GM18505 (cell line): ENCODE data around the gene PARP9.
"Not testable (repeated sequence)": the region's sequence is repeated elsewhere in the genome, so short reads cannot be mapped to it uniquely, and the experiment has no call there.

ENCODE experiments used
- ATAC-seq: cut with Tn5 transposase; IDR thresholded peaks from one replicate; pipeline ENCODE4 v1.9.1; 2021; ENCODE audit not compliant: unreplicated experiment
- POLR2A ChIP-seq: IDR thresholded peaks from 4 replicates; pipeline ENCODE4 v1.6.1; 2011; ENCODE audit warnings: borderline replicate concordance; ENCODE audit not compliant: insufficient read depth, insufficient read length; ENCODE audit errors: extremely low read depth

Gene PARP9

DNA sequence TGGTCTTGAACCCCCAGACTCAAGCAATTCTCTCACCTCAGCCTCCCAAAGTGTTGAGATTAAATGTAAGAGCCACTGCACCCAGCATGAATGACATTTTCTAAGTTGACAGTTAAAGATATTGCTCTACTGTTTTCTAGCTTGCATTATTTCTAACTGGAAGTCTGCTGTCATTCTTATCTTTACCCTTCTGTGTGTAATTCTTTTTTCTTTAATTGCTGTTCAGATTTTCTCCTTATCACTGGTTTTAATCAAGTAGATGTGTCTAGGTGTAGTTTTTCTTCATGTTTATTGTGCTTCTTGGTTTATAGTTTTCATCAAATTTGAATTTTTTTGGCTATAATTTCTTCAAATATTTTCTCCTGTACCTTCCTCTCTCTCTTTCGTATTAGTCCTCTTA, 18.3 kb upstream of the PARP9 start:
- ATAC-seq: no peak
- TF ChIP-seq POLR2A: no peak

DNA sequence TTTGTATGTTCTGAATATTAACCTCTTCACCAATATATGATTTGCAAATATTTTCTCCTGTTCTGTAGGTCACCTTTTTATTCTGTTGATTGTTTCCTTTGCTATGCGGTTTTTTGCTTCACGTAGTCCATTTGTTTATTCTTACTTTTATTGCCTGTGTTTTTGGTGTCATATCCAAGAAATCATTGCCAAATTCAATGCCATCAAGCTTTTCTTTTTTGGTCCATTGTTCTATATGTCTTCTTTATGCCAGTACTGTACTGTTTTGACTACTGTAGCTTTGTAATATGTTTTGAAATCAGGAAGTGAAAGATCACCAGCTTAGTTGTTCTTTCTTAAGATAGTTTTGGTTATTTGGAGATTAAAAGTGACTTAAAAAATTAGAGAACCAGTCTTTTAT, 17.5 kb upstream of the PARP9 start:
- TF ChIP-seq POLR2A: no peak
- ATAC-seq: no peak

DNA sequence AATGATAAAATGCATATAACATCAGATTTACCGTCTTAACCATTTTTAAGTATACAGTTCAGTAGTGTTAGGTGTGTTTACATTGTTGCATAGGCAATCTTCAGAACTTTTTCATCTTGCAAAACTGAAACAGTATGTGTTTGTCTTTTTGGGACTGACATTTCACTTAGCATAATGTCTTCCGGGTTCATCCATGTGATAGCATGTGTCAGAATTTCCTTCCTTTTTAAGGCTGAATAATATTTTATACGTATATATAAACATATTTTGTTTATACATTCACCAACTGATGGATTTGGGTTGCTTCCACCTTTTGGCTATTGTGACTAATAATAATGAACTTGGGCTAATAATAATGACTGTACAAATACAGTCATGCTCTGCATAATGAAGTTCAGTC, 16.4 kb upstream of the PARP9 start:
- ATAC-seq: no peak
- no peak for TF ChIP-seq POLR2A

DNA sequence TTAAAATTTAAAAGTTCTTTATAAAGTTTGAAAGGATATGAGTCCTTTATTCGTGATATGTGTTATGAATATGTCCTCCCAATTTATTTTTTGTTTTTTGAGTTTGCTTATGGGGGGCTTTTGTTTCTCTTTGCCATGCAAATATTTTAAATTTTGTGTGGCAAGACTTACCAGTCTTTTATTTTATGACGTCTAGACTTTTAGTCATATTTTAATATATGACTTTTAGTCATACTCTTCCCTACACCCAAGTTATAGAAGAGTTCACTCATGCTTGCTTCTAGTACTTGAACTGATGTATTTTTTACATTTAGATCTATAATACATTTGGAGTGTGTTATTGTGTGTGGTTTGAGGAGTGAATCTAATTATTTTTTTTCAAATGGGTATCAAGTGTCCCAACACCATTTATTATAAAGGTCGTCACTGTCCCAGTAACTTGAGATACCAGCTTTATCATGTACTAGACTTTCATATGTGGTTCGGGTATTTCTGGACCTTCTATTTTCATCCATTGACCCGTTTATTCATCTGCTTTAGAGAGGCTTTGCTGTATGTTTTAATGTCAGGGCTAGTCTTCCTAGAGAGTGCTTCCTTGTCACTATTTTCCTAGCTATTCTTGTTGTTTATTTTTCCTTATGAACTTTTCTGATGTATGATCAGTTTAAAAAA, 14.1 kb upstream of the PARP9 start:
- ATAC-seq: no peak
- no peak for TF ChIP-seq POLR2A

DNA sequence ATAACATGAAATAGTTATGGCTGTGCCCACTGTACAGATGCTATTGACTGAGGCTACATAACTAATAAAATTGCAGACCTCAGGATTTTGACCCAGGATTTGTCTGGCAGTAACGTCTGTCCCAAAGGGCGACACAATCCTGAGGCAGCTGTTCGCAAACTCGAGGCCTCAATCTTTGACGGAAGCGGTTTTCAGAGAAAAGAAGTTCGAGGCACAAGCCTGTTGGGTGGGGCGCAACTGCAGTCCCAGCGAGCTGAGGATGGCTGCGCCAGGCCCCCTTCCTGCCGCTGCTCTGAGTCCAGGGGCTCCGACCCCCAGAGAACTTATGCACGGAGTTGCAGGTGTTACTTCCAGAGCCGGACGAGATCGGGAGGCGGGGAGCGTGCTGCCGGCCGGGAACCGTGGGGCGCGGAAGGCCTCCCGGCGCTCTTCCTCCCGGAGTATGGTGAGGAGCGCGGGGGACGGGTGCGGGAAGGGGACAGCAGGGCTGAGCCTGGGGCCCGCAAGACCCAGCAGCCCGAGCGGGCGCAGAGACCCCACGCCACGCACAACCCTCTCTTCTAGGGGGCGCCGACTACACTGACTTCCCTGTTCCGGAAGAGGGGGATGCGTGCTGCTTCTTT, 13.4 kb upstream of the PARP9 start, which contains the start of gene PARP15:
TSS of gene PARP15 (plus strand) at position 242 of the 623 bp plus-strand sequence. CDS start at position 260, 18 bp downstream.
- TF ChIP-seq POLR2A: peak; percentile 83

DNA sequence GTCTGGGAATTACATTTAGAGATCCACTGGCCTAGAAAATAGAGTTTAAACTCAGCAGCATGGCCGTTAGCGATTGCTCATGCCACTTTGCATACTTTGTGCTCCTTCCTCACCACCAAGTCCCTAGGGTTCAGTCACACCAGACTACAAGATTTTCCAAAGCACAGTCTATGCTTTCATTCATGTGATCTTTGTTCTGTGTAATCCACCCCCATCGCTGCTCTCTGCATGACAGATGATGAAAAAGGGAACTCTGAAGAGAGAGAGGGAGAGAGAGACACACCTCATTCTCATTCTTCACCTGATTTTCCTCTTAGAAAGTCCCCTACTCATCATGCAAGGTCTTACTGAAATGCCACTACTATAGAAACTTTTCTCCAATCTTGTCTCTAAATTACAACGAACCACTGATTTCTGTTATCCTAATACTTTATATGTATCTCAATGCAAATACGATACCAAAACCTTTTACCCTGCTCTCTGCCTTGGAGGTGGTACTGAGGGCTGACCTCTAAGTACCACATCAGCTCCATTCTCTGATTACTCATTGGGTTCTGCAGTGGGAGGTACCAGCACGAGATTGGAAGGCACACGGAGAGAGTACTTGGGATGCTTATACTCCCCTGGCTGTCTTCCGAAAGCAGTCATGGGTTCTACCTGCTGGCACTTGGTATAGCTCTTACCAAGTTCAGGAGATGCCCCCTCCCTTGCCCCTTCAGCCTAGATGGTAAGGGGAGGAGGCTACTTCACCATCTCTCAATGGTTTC, 12.3 kb upstream of the PARP9 start:
- peak; percentile 58 for TF ChIP-seq POLR2A
- ATAC-seq: peak; percentile 79

More for the DNA sequence above, 13.4 kb upstream of the PARP9 start, which contains the start of gene PARP15:
- ATAC-seq: no peak

DNA sequence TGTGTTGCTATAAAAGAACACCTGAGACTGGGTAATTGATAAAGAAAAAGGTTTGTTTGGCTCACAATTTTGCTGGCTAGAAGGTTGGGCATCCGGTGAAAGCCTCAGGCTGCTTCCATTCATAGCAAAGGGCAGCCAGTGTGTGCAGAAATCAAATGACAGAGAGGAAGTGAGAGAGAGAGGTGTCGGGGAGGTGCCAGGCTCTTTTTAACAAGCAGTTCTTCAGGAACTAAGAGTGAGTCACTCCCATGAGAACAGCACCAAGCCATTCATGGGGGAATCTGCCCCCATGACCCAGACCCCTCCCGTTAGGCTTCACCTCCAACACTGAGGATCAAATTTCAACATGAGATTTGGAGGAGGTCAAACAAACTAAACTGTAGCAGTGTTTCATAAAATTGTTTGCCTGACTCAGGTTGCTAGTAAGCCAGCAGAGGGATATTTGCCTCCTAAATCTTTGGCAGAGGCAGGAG, 8.9 kb upstream of the PARP9 start:
- no peak for ATAC-seq
- TF ChIP-seq POLR2A: no peak

DNA sequence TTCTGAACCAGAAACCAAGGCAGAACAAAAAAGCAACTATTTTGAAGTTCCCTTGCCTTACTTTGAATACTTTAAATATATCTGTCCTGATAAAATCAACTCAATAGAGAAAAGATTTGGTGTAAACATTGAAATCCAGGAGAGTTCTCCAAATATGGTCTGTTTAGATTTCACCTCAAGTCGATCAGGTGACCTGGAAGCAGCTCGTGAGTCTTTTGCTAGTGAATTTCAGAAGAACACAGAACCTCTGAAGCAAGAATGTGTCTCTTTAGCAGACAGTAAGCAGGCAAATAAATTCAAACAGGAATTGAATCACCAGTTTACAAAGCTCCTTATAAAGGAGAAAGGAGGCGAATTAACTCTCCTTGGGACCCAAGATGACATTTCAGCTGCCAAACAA, 4.7 kb upstream of the PARP9 start:
- ATAC-seq: no peak
- TF ChIP-seq POLR2A: no peak

DNA sequence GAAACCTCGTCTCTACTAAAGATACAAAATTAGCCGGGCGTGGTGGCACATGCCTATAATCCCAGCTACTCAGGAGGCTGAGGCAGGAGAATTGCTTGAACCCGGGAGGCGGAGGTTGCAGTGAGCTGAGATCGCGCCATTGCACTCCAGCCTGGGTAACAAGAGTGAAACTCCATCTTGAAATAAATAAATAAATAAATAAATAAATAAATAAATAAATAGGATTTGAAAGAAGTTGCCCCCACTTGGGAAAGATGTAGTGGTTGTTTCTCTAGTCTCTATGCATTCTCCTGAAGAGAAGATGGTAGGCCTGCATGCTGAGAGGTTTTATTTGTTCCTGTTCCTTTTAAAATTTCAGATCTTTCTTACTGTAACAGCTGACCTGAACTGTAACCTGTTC, 4.0 kb upstream of the PARP9 start:
- ATAC-seq: not testable (repeated sequence)

DNA sequence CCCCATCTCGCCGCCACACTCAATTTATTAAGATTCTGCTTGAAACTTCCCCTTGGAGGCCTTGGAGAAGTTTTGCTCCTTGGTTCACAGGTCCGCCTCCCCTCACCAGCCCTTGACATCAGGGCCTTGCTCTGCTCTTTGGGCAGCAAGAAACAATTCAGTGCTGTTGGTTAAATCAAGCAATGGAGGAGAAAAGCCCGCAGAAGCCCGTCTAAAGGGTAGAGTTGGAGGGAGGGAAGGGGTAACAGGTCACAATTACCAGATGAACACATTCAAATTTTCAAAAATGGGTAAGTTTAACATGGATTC, 429 bp downstream of the PARP9 start:
- TF ChIP-seq POLR2A: no peak
- no peak for ATAC-seq

DNA sequence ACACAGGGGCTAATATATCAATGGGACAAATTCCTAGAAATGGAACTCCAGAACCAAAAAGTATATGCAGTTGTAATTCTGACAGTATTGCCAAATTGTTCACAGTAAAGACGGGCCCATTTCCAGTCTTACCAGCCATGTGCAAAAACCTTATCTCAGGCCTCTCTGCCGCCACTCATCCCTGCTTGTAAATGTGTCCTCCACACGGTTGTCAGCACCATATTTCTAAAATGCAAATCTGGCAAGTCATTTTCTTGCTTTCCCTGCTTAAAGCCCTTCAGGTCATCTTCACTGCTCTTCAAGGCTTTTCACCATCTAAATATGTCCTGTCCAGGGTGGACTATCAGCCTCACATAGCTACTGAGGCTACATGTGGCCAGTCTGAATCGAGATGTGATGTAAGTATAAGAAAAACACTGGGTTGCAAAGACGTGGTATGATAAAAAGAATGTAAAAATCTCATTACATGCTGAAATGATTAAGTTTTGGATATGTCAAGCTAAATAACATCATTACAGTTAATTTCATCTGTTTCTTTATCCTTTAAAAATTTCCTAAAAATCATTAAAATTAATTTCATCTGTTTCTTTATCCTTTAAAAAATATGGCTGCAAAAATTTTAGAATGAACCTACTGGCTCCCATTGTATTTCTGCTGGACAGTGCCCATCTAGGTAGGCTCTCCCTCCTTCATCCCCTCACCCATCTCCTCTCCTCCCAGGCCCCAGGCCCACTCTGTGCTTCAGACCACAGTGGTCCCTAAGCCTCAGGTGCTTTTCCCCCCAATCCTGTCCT, 980 bp downstream of the PARP9 start:
- no peak for ATAC-seq
- no peak for TF ChIP-seq POLR2A

DNA sequence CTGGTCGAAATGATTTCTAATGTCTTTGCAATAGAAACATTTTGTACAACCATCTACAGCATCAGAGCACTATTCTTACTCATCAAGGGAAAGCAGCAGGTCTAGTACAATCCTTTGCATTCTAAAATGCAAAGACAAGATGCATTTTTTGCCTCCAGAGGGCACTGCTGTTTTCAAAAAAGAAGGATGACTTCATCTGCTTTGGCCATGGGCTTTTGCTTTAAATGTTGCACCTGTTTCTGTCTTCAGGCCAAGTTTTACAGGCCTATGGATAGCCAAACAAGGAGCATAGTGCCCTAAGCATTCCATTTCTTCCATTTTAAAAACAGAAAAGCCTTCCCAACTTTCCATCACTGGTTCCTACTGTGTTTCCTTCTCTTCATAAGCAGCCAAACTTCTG, 3.4 kb downstream of the PARP9 start:
- TF ChIP-seq POLR2A: no peak
- ATAC-seq: no peak

DNA sequence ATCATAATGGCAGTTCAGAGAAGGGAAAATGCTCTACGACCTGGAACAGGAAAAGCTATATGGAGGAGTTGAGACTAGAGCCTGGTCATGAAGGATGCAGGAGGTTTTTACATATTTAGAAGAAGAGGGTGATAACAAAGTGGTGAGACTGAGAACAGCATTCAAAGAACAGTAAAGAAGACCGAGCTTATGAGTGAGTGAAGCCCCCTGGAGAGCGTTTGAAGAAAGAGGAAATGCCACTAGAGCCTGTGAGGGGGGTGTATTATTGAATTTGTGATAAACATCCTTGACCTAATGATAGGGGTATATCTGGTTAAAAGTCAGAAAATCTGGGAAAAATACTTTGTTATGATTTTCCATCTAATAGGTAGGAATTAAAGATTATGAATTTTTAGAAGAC, 4.2 kb downstream of the PARP9 start:
- TF ChIP-seq POLR2A: no peak
- ATAC-seq: no peak
